HepG2 (cell line): ENCODE results near the gene DIABLO. TPM values are rescaled to one million over a fixed set of nuclear protein-coding genes. Genes with fewer than 3 reads are reported as not detected.
A peak's percentile ranks its signal among the peaks of the same experiment; 100 is the strongest.

ENCODE experiments used
- GLI4 ChIP-seq: sonication (generic); formaldehyde crosslinking; IDR thresholded peaks from 2 replicates; pipeline ENCODE4 v1.5.1; 2020; ENCODE audit warnings: missing genetic modification reagents, mild to moderate bottlenecking, moderate library complexity, borderline replicate concordance
- HOXA3 ChIP-seq: sonication (generic); formaldehyde crosslinking; IDR thresholded peaks from 2 replicates; pipeline ENCODE4 v1.5.0; 2020; ENCODE audit warnings: missing genetic modification reagents
- HOXA5 ChIP-seq: sonication (generic); formaldehyde crosslinking; IDR thresholded peaks from 2 replicates; pipeline ENCODE4 v1.4.0; 2020; ENCODE audit warnings: missing genetic modification reagents
- MTA3 ChIP-seq: sonication (generic); formaldehyde crosslinking; IDR thresholded peaks from 2 replicates; pipeline ENCODE4 v1.4.0; 2020; ENCODE audit warnings: missing genetic modification reagents
- PHF20 ChIP-seq: sonication (generic); formaldehyde crosslinking; IDR thresholded peaks from 2 replicates; pipeline ENCODE4 v1.5.0; 2020; ENCODE audit warnings: mild to moderate bottlenecking, missing genetic modification reagents
- TAF1 ChIP-seq: sonication (generic); formaldehyde crosslinking; IDR thresholded peaks from 2 replicates; pipeline ENCODE4 v1.4.0; 2020; ENCODE audit warnings: missing genetic modification reagents
- XRCC5 ChIP-seq: fragments of 200-400 bp; formaldehyde crosslinking; optimal IDR thresholded peaks from 2 replicates; pipeline ENCODE3; 2017; ENCODE audit warnings: mild to moderate bottlenecking, low read length
- YEATS2 ChIP-seq: sonication (generic); formaldehyde crosslinking; IDR thresholded peaks from 2 replicates; pipeline ENCODE4 v1.4.0; 2020; ENCODE audit warnings: missing genetic modification reagents, borderline replicate concordance
- ZNF296 ChIP-seq: sonication (generic); formaldehyde crosslinking; conservative IDR thresholded peaks from 2 replicates; pipeline ENCODE4 v1.5.0; 2020; ENCODE audit warnings: mild to moderate bottlenecking, missing genetic modification reagents
- ZNF33A ChIP-seq: sonication (generic); formaldehyde crosslinking; IDR thresholded peaks from 2 replicates; pipeline ENCODE4 v1.5.1; 2020; ENCODE audit warnings: missing genetic modification reagents, mild to moderate bottlenecking, moderate library complexity, borderline replicate concordance
- ZNF501 ChIP-seq: sonication (generic); formaldehyde crosslinking; IDR thresholded peaks from 2 replicates; pipeline ENCODE4 v1.5.1; 2020; ENCODE audit warnings: mild to moderate bottlenecking, moderate library complexity, missing genetic modification reagents
- ZNF670 ChIP-seq: sonication (generic); formaldehyde crosslinking; IDR thresholded peaks from 2 replicates; pipeline ENCODE4 v1.8.0; 2022; ENCODE audit warnings: mild to moderate bottlenecking, missing genetic modification reagents, borderline replicate concordance
- ZNF720 ChIP-seq: sonication (generic); formaldehyde crosslinking; IDR thresholded peaks from 2 replicates; pipeline ENCODE4 v1.4.0; 2020; ENCODE audit warnings: missing genetic modification reagents
- ZNF781 ChIP-seq: sonication (generic); formaldehyde crosslinking; IDR thresholded peaks from 2 replicates; pipeline ENCODE4 v1.5.1; 2020; ENCODE audit warnings: borderline replicate concordance, mild to moderate bottlenecking, missing genetic modification reagents; ENCODE audit errors: not compliant biosample characterization
- ZSCAN12 ChIP-seq: sonication (generic); formaldehyde crosslinking; IDR thresholded peaks from 2 replicates; pipeline ENCODE4 v1.9.0; 2021; ENCODE audit warnings: mild to moderate bottlenecking, missing genetic modification reagents
- polyA plus RNA-seq, 8 experiments: library from polyadenylated mRNA; depleted of rRNA in 3 of 8; stranded (reverse) in 7 of 8; unstranded in 1 of 8; fragments of >200 nt; fragmentation: Illumina TruSeq in 4 of 8; extraction: Trizol in 4 of 8; gene quantifications; 2 replicates each; pipeline versions ENCODE4 v1.2.1 to v1.2.3, GENCODE V29; 2011 to 2016; ENCODE audit warnings: low read depth in 4 of 8, missing spikeins in 1 of 8, mixed read lengths in 1 of 8; ENCODE audit not compliant: insufficient read depth in 1 of 8
- total RNA-seq, 5 experiments: library from RNA; depleted of rRNA; stranded (reverse); fragments of >200 nt; fragmentation: Illumina TruSeq; extraction: Trizol; gene quantifications; 2 replicates each; pipeline ENCODE4 v1.2.3, GENCODE V29; 2016; ENCODE audit warnings: low read depth in 1 of 5
- TF ChIP-seq, protein P1 (sequence below): sonication (generic); formaldehyde crosslinking; IDR thresholded peaks from 2 replicates; pipeline ENCODE4 v1.5.1; 2020; ENCODE audit warnings: mild to moderate bottlenecking, moderate library complexity, missing genetic modification reagents
- TF ChIP-seq, protein P2 (sequence below): sonication (generic); formaldehyde crosslinking; conservative IDR thresholded peaks from 2 replicates; pipeline ENCODE4 v1.5.0; 2020; ENCODE audit warnings: missing genetic modification reagents
- TF ChIP-seq, protein P3 (sequence below): sonication (generic); formaldehyde crosslinking; IDR thresholded peaks from 2 replicates; pipeline ENCODE4 v1.4.0; 2020; ENCODE audit warnings: missing genetic modification reagents
- TF ChIP-seq, protein P4 (sequence below): sonication (generic); formaldehyde crosslinking; IDR thresholded peaks from 2 replicates; pipeline ENCODE4 v1.4.0; 2020; ENCODE audit warnings: mild to moderate bottlenecking, missing genetic modification reagents
- TF ChIP-seq, protein P5 (sequence below): IDR thresholded peaks from 2 replicates; pipeline ENCODE4 v1.6.1; 2016
- TF ChIP-seq, protein P6 (sequence below): sonication (generic); formaldehyde crosslinking; IDR thresholded peaks from 2 replicates; pipeline ENCODE4 v1.4.0; 2020; ENCODE audit warnings: missing genetic modification reagents, borderline replicate concordance

Gene DIABLO
- total and polyA plus RNA-seq, 2 of the 13 experiments (the other 11 are each of a cell fraction or from before 2014, with no cell fraction given): 20.7 to 70.9 TPM

DNA sequence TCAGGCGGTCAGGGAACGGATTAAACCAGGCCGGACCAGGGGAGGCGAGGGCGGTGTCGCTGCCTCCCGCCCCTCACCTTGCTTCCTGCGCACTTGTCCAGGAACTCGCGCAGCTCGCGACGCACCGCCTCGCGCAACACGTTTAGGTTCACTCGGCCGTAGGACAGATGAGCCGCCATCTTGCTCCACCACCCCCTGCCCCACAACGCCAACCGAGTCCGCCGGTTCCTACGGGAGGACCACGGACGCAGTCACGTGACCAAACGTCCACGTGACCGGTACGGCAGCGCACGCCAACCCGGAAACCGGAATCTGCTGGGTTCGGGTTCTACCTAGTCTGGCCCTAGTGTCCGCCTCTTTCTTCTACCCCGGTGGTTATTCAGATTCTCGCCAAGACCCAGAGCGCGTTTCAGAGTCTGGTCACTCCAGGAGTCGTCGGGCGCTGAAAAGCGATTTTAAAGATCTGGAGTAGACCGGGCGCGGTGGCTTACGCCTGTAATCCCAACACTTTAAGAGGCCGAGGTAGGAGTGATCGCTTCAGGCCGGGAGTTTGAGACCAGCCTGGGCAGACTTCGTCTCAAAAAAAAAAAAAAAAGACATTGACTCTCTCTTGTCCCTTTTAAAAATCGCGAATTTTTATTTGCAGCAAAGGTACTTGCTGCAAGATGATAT lies 40.5 kb upstream of the DIABLO start, which contains the start of gene VPS33A (continued):
- TF ChIP-seq, protein P1, sequence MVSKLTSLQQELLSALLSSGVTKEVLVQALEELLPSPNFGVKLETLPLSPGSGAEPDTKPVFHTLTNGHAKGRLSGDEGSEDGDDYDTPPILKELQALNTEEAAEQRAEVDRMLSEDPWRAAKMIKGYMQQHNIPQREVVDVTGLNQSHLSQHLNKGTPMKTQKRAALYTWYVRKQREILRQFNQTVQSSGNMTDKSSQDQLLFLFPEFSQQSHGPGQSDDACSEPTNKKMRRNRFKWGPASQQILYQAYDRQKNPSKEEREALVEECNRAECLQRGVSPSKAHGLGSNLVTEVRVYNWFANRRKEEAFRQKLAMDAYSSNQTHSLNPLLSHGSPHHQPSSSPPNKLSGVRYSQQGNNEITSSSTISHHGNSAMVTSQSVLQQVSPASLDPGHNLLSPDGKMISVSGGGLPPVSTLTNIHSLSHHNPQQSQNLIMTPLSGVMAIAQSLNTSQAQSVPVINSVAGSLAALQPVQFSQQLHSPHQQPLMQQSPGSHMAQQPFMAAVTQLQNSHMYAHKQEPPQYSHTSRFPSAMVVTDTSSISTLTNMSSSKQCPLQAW (CRISPR knock-in tag): peak; percentile 70; the same call in 1 of the 2 replicates
- TF ChIP-seq HOXA3 (CRISPR knock-in tag) (peak; percentile 97), HOXA5 (CRISPR knock-in tag) (peak; percentile 84; the same call in 1 of the 2 replicates), ZNF781 (peak; percentile 62), YEATS2 (peak; percentile 93), GLI4 (peak; percentile 39; the same call in 1 of the 2 replicates), MTA3 (no peak), ZSCAN12 (CRISPR knock-in tag) (0 out of 2 replicates have a peak, but pooled peaks have one; percentile 59), TAF1 (CRISPR knock-in tag) (peak; percentile 95), XRCC5 (peak; percentile 36), ZNF33A (peak; percentile 63; the same call in 1 of the 2 replicates), PHF20 (peak; percentile 100), ZNF720 (CRISPR knock-in tag) (no peak), ZNF296 (no peak; the same call in 1 of the 2 replicates), ZNF670 (CRISPR knock-in tag) (peak; percentile 99), ZNF501 (CRISPR knock-in tag) (peak; percentile 90)
- TF ChIP-seq, protein P2, sequence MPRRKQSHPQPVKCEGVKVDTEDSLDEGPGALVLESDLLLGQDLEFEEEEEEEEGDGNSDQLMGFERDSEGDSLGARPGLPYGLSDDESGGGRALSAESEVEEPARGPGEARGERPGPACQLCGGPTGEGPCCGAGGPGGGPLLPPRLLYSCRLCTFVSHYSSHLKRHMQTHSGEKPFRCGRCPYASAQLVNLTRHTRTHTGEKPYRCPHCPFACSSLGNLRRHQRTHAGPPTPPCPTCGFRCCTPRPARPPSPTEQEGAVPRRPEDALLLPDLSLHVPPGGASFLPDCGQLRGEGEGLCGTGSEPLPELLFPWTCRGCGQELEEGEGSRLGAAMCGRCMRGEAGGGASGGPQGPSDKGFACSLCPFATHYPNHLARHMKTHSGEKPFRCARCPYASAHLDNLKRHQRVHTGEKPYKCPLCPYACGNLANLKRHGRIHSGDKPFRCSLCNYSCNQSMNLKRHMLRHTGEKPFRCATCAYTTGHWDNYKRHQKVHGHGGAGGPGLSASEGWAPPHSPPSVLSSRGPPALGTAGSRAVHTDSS: no peak
- TF ChIP-seq, protein P3, sequence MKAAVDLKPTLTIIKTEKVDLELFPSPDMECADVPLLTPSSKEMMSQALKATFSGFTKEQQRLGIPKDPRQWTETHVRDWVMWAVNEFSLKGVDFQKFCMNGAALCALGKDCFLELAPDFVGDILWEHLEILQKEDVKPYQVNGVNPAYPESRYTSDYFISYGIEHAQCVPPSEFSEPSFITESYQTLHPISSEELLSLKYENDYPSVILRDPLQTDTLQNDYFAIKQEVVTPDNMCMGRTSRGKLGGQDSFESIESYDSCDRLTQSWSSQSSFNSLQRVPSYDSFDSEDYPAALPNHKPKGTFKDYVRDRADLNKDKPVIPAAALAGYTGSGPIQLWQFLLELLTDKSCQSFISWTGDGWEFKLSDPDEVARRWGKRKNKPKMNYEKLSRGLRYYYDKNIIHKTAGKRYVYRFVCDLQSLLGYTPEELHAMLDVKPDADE (CRISPR knock-in tag): 0 out of 2 replicates have a peak, but pooled peaks have one; percentile 15
- TF ChIP-seq, protein P4, sequence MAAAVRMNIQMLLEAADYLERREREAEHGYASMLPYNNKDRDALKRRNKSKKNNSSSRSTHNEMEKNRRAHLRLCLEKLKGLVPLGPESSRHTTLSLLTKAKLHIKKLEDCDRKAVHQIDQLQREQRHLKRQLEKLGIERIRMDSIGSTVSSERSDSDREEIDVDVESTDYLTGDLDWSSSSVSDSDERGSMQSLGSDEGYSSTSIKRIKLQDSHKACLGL (CRISPR knock-in tag): peak; percentile 84
- TF ChIP-seq, protein P5, sequence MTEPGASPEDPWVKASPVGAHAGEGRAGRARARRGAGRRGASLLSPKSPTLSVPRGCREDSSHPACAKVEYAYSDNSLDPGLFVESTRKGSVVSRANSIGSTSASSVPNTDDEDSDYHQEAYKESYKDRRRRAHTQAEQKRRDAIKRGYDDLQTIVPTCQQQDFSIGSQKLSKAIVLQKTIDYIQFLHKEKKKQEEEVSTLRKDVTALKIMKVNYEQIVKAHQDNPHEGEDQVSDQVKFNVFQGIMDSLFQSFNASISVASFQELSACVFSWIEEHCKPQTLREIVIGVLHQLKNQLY: peak; percentile 89
- TF ChIP-seq, protein P6, sequence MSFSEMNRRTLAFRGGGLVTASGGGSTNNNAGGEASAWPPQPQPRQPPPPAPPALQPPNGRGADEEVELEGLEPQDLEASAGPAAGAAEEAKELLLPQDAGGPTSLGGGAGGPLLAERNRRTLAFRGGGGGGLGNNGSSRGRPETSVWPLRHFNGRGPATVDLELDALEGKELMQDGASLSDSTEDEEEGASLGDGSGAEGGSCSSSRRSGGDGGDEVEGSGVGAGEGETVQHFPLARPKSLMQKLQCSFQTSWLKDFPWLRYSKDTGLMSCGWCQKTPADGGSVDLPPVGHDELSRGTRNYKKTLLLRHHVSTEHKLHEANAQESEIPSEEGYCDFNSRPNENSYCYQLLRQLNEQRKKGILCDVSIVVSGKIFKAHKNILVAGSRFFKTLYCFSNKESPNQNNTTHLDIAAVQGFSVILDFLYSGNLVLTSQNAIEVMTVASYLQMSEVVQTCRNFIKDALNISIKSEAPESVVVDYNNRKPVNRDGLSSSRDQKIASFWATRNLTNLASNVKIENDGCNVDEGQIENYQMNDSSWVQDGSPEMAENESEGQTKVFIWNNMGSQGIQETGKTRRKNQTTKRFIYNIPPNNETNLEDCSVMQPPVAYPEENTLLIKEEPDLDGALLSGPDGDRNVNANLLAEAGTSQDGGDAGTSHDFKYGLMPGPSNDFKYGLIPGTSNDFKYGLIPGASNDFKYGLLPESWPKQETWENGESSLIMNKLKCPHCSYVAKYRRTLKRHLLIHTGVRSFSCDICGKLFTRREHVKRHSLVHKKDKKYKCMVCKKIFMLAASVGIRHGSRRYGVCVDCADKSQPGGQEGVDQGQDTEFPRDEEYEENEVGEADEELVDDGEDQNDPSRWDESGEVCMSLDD: no peak; the same call in 1 of the 2 replicates
